ENCODE results near the gene ARHGAP8. TPM values are rescaled to one million over a fixed set of nuclear protein-coding genes. Genes with fewer than 3 reads are reported as not detected.
"Not testable (repeated sequence)": the region's sequence is repeated elsewhere in the genome, so short reads cannot be mapped to it uniquely, and the experiment has no call there.

ARHGAP8 gene
- polyA plus RNA-seq, 2 donors, result 7.2 to 11.2 TPM

GRCh38 chr22:44850946-44851345 lies 98.6 kb downstream of the ARHGAP8 start:
- Histone ChIP-seq H3K9me3 (ENCODE audit: control insufficient read depth in 2 of 2, insufficient read depth in 1 of 2, low read depth in 1 of 2, low read length in 1 of 2) (no peaks in the 10 kb centered on the region), H3K27me3 (ENCODE audit: control insufficient read depth in 1 of 2, insufficient read depth in 2 of 2, low read length in 2 of 2) (no peaks in the 10 kb centered on the region), H3K36me3 (ENCODE audit: control insufficient read depth in 2 of 2, insufficient read depth in 2 of 2, low read length in 1 of 2) (peaks cover 0 to 4% of the 10 kb centered on the region in 2 donors), H3K27ac (ENCODE audit: low read depth in 2 of 2, low read length in 1 of 2) (no peak overlapping the region), H3K4me3 (ENCODE audit: low read depth in 1 of 2, low read length in 2 of 2) (no peak overlapping the region), H3K4me1 (ENCODE audit: control insufficient read depth in 2 of 2, insufficient read depth in 2 of 2, low read length in 1 of 2) (no peaks in the 10 kb centered on the region)
- 78 to 82% methylated on average over 6 of the region's 6 CpGs for WGBS, 2 donors

- H3K27ac ChIP-seq (ENCODE audit: low read depth in 2 of 2, low read length in 1 of 2), result not testable (repeated sequence)
- WGBS, 2 donors, result 81 to 88% methylated on average over 8 of the region's 8 CpGs
Measured at GRCh38 chr22:44854641-44855040, 102.3 kb downstream of the ARHGAP8 start.

GRCh38 chr22:44855855-44856254 lies 103.5 kb downstream of the ARHGAP8 start:
- WGBS, 2 donors, result 87 to 91% methylated on average over 5 of the region's 5 CpGs
- Histone ChIP-seq H3K9me3 (ENCODE audit: control insufficient read depth in 2 of 2, insufficient read depth in 1 of 2, low read depth in 1 of 2, low read length in 1 of 2) (no peaks in the 10 kb centered on the region), H3K4me1 (ENCODE audit: control insufficient read depth in 2 of 2, insufficient read depth in 2 of 2, low read length in 1 of 2) (peaks cover 0 to 11% of the 10 kb centered on the region in 2 donors), H3K27ac (ENCODE audit: low read depth in 2 of 2, low read length in 1 of 2) (no peak overlapping the region), H3K36me3 (ENCODE audit: control insufficient read depth in 2 of 2, insufficient read depth in 2 of 2, low read length in 1 of 2) (no peaks in the 10 kb centered on the region), H3K4me3 (ENCODE audit: low read depth in 1 of 2, low read length in 2 of 2) (no peak overlapping the region), H3K27me3 (ENCODE audit: control insufficient read depth in 1 of 2, insufficient read depth in 2 of 2, low read length in 2 of 2) (no peaks in the 10 kb centered on the region)

More at GRCh38 chr22:44854641-44855040, 102.3 kb downstream of the ARHGAP8 start:
- not testable (repeated sequence) for H3K4me3 ChIP-seq (ENCODE audit: low read depth in 1 of 2, low read length in 2 of 2); H3K9me3 ChIP-seq (ENCODE audit: control insufficient read depth in 2 of 2, insufficient read depth in 1 of 2, low read depth in 1 of 2, low read length in 1 of 2); H3K27me3 ChIP-seq (ENCODE audit: control insufficient read depth in 1 of 2, insufficient read depth in 2 of 2, low read length in 2 of 2); H3K36me3 ChIP-seq (ENCODE audit: control insufficient read depth in 2 of 2, insufficient read depth in 2 of 2, low read length in 1 of 2); H3K4me1 ChIP-seq (ENCODE audit: control insufficient read depth in 2 of 2, insufficient read depth in 2 of 2, low read length in 1 of 2)

- not testable (repeated sequence) for H3K9me3 ChIP-seq (ENCODE audit: control insufficient read depth in 2 of 2, insufficient read depth in 1 of 2, low read depth in 1 of 2, low read length in 1 of 2); H3K36me3 ChIP-seq (ENCODE audit: control insufficient read depth in 2 of 2, insufficient read depth in 2 of 2, low read length in 1 of 2); H3K4me3 ChIP-seq (ENCODE audit: low read depth in 1 of 2, low read length in 2 of 2); H3K27ac ChIP-seq (ENCODE audit: low read depth in 2 of 2, low read length in 1 of 2); H3K27me3 ChIP-seq (ENCODE audit: control insufficient read depth in 1 of 2, insufficient read depth in 2 of 2, low read length in 2 of 2)
- H3K4me1 ChIP-seq (ENCODE audit: control insufficient read depth in 2 of 2, insufficient read depth in 2 of 2, low read length in 1 of 2), result peaks cover 0 to 11% of the 10 kb centered on the region in 2 donors
- WGBS, 2 donors, result 45 to 51% methylated on average over 7 of the region's 7 CpGs
Measured at GRCh38 chr22:44858819-44859218, 106.4 kb downstream of the ARHGAP8 start.

GRCh38 chr22:44859641-44860040 lies 107.3 kb downstream of the ARHGAP8 start:
- Histone ChIP-seq H3K4me3 (ENCODE audit: low read depth in 1 of 2, low read length in 2 of 2) (no peak overlapping the region), H3K9me3 (ENCODE audit: control insufficient read depth in 2 of 2, insufficient read depth in 1 of 2, low read depth in 1 of 2, low read length in 1 of 2) (no peaks in the 10 kb centered on the region), H3K4me1 (ENCODE audit: control insufficient read depth in 2 of 2, insufficient read depth in 2 of 2, low read length in 1 of 2) (peaks cover 0 to 11% of the 10 kb centered on the region in 2 donors), H3K27me3 (ENCODE audit: control insufficient read depth in 1 of 2, insufficient read depth in 2 of 2, low read length in 2 of 2) (no peaks in the 10 kb centered on the region), H3K27ac (ENCODE audit: low read depth in 2 of 2, low read length in 1 of 2) (no peak overlapping the region), H3K36me3 (ENCODE audit: control insufficient read depth in 2 of 2, insufficient read depth in 2 of 2, low read length in 1 of 2) (no peaks in the 10 kb centered on the region)
- 94 to 96% methylated on average over 13 of the region's 13 CpGs for WGBS, 2 donors

- H3K36me3 ChIP-seq (ENCODE audit: control insufficient read depth in 2 of 2, insufficient read depth in 2 of 2, low read length in 1 of 2), result no peaks in the 10 kb centered on the region
- H3K4me3 ChIP-seq (ENCODE audit: low read depth in 1 of 2, low read length in 2 of 2), result no peak overlapping the region
- peaks cover 0 to 11% of the 10 kb centered on the region in 2 donors for H3K4me1 ChIP-seq (ENCODE audit: control insufficient read depth in 2 of 2, insufficient read depth in 2 of 2, low read length in 1 of 2)
- 69% methylated on average over 6 of the region's 6 CpGs for WGBS, 2 donors
- no peaks in the 10 kb centered on the region for H3K9me3 ChIP-seq (ENCODE audit: control insufficient read depth in 2 of 2, insufficient read depth in 1 of 2, low read depth in 1 of 2, low read length in 1 of 2)
- no peaks in the 10 kb centered on the region for H3K27me3 ChIP-seq (ENCODE audit: control insufficient read depth in 1 of 2, insufficient read depth in 2 of 2, low read length in 2 of 2)
- H3K27ac ChIP-seq (ENCODE audit: low read depth in 2 of 2, low read length in 1 of 2), result no peak overlapping the region
Measured at GRCh38 chr22:44860311-44860710, 107.9 kb downstream of the ARHGAP8 start.

GRCh38 chr22:44861245-44861644 lies 108.9 kb downstream of the ARHGAP8 start:
- H3K27ac ChIP-seq (ENCODE audit: low read depth in 2 of 2, low read length in 1 of 2), result no peak overlapping the region
- no peak overlapping the region for H3K4me3 ChIP-seq (ENCODE audit: low read depth in 1 of 2, low read length in 2 of 2)
- no peaks in the 10 kb centered on the region for H3K9me3 ChIP-seq (ENCODE audit: control insufficient read depth in 2 of 2, insufficient read depth in 1 of 2, low read depth in 1 of 2, low read length in 1 of 2)
- WGBS, 2 donors, result 89 to 90% methylated on average over 7 of the region's 7 CpGs
- H3K36me3 ChIP-seq (ENCODE audit: control insufficient read depth in 2 of 2, insufficient read depth in 2 of 2, low read length in 1 of 2), result no peaks in the 10 kb centered on the region
- no peaks in the 10 kb centered on the region for H3K27me3 ChIP-seq (ENCODE audit: control insufficient read depth in 1 of 2, insufficient read depth in 2 of 2, low read length in 2 of 2)
- peaks cover 0 to 11% of the 10 kb centered on the region in 2 donors for H3K4me1 ChIP-seq (ENCODE audit: control insufficient read depth in 2 of 2, insufficient read depth in 2 of 2, low read length in 1 of 2)

GRCh38 chr22:44862281-44862680 lies 109.9 kb downstream of the ARHGAP8 start:
- no peak overlapping the region for H3K27ac ChIP-seq (ENCODE audit: low read depth in 2 of 2, low read length in 1 of 2)
- no peaks in the 10 kb centered on the region for H3K27me3 ChIP-seq (ENCODE audit: control insufficient read depth in 1 of 2, insufficient read depth in 2 of 2, low read length in 2 of 2)
- no peaks in the 10 kb centered on the region for H3K36me3 ChIP-seq (ENCODE audit: control insufficient read depth in 2 of 2, insufficient read depth in 2 of 2, low read length in 1 of 2)
- H3K9me3 ChIP-seq (ENCODE audit: control insufficient read depth in 2 of 2, insufficient read depth in 1 of 2, low read depth in 1 of 2, low read length in 1 of 2), result no peaks in the 10 kb centered on the region
- 86 to 90% methylated on average over 11 of the region's 11 CpGs for WGBS, 2 donors
- peaks cover 0 to 11% of the 10 kb centered on the region in 2 donors for H3K4me1 ChIP-seq (ENCODE audit: control insufficient read depth in 2 of 2, insufficient read depth in 2 of 2, low read length in 1 of 2)
- no peak overlapping the region for H3K4me3 ChIP-seq (ENCODE audit: low read depth in 1 of 2, low read length in 2 of 2)

- Histone ChIP-seq H3K27me3 (ENCODE audit: control insufficient read depth in 1 of 2, insufficient read depth in 2 of 2, low read length in 2 of 2) (no peaks in the 10 kb centered on the region), H3K36me3 (ENCODE audit: control insufficient read depth in 2 of 2, insufficient read depth in 2 of 2, low read length in 1 of 2) (no peaks in the 10 kb centered on the region), H3K9me3 (ENCODE audit: control insufficient read depth in 2 of 2, insufficient read depth in 1 of 2, low read depth in 1 of 2, low read length in 1 of 2) (no peaks in the 10 kb centered on the region), H3K4me3 (ENCODE audit: low read depth in 1 of 2, low read length in 2 of 2) (no peak overlapping the region), H3K4me1 (ENCODE audit: control insufficient read depth in 2 of 2, insufficient read depth in 2 of 2, low read length in 1 of 2) (peaks cover 0 to 8% of the 10 kb centered on the region in 2 donors), H3K27ac (ENCODE audit: low read depth in 2 of 2, low read length in 1 of 2) (no peak overlapping the region)
- WGBS, 2 donors, result 89% methylated on average over 18 to 19 of the region's 19 CpGs
Measured at GRCh38 chr22:44862981-44863860, 110.8 kb downstream of the ARHGAP8 start.
